Prostate gland (tissue), 2 donors: ENCODE results near the gene OR56A5. TPM values are rescaled to one million over a fixed set of nuclear protein-coding genes. Genes with fewer than 3 reads are reported as not detected.

Experiments
- small RNA-seq, 2 donors: library from RNA; depleted of rRNA; stranded (forward); fragments of <200 nt; gene quantifications; one replicate each; pipeline ENCODE3, GENCODE V24; 2016
- total RNA-seq, 2 donors: library from RNA; depleted of rRNA; stranded (reverse); fragments of >200 nt; gene quantifications; one replicate each; pipeline ENCODE4 v1.1.0, GENCODE V29; 2016

OR56A5 gene
- total RNA-seq, 2 donors from 2014 or later: not detected

Small RNAs within 50 kb of the gene (small RNA-seq; reads per million reads assigned to genes)
- gene RNA5SP329: 0 to 0.10 reads per million in 2 donors

Other genes with a start within 250 kb of the OR56A5 start
- not detected for gene OR56B1, start 232.0 kb downstream of the OR56A5 start, total RNA-seq
- gene OR52N4, start 214.3 kb downstream of the OR56A5 start, total RNA-seq: not detected
- not detected for gene OR52N5, start 185.1 kb downstream of the OR56A5 start, total RNA-seq
- not detected for gene OR52N1, start 177.2 kb downstream of the OR56A5 start, total RNA-seq
- not detected for gene OR52N2, start 159.6 kb downstream of the OR56A5 start, total RNA-seq
- gene OR52E6, start 126.6 kb downstream of the OR56A5 start, total RNA-seq: not detected
- gene OR52E8, start 110.8 kb downstream of the OR56A5 start, total RNA-seq: not detected
- not detected for gene OR52E4, start 87.9 kb downstream of the OR56A5 start, total RNA-seq
- not detected for gene OR52E5, start 75.3 kb downstream of the OR56A5 start, total RNA-seq
- gene OR56A3, start 26.2 kb downstream of the OR56A5 start, total RNA-seq: under 1 TPM in 1 of 2 donors, not detected in 1; 0.11 TPM
- not detected for gene OR52L1, start 18.5 kb upstream of the OR56A5 start, total RNA-seq
- not detected for gene OR56A4, start 38.5 kb upstream of the OR56A5 start, total RNA-seq
- gene OR56A1, start 62.3 kb upstream of the OR56A5 start, total RNA-seq: not detected
- not detected for gene OR56B4, start 139.2 kb upstream of the OR56A5 start, total RNA-seq
- not detected for gene OR52B2, start 201.8 kb upstream of the OR56A5 start, total RNA-seq
- gene OR52W1, start 230.7 kb upstream of the OR56A5 start, total RNA-seq: not detected
- gene C11orf42, start 237.1 kb upstream of the OR56A5 start, total RNA-seq: 1 to 10 TPM in 1 of 2 donors, not detected in 1; 2.4 TPM